A673 (cell line): ENCODE measurements around the gene EIF3C.
"Not testable (repeated sequence)": the region's sequence is repeated elsewhere in the genome, so short reads cannot be mapped to it uniquely, and the experiment has no call there.

Source experiments
- EZH2 ChIP-seq: fragments of 200-600 bp; sonication (generic); IDR thresholded peaks from 2 replicates; pipeline ENCODE4 v1.6.1; 2017; ENCODE audit warnings: borderline replicate concordance, low read depth, mild to moderate bottlenecking, mixed read lengths, antibody characterized with exemption, low read length; ENCODE audit not compliant: poor library complexity, severe bottlenecking
- TF ChIP-seq, protein P1 (sequence below): fragments of 300-800, 200-600 bp; sonication (generic); conservative IDR thresholded peaks from 2 replicates; pipeline ENCODE4 v1.5.1; 2017; ENCODE audit warnings: low read depth, mild to moderate bottlenecking, antibody characterized with exemption, low read length, moderate library complexity, mixed read lengths

GRCh38 chr16:28693257-28693950 is 17.9 kb upstream of the EIF3C start:
- TF ChIP-seq, protein P1, sequence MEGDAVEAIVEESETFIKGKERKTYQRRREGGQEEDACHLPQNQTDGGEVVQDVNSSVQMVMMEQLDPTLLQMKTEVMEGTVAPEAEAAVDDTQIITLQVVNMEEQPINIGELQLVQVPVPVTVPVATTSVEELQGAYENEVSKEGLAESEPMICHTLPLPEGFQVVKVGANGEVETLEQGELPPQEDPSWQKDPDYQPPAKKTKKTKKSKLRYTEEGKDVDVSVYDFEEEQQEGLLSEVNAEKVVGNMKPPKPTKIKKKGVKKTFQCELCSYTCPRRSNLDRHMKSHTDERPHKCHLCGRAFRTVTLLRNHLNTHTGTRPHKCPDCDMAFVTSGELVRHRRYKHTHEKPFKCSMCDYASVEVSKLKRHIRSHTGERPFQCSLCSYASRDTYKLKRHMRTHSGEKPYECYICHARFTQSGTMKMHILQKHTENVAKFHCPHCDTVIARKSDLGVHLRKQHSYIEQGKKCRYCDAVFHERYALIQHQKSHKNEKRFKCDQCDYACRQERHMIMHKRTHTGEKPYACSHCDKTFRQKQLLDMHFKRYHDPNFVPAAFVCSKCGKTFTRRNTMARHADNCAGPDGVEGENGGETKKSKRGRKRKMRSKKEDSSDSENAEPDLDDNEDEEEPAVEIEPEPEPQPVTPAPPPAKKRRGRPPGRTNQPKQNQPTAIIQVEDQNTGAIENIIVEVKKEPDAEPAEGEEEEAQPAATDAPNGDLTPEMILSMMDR: not testable (repeated sequence)
- not testable (repeated sequence) for TF ChIP-seq EZH2
